ENCODE results near the gene UBA3. TPM values are rescaled to one million over a fixed set of nuclear protein-coding genes. Genes with fewer than 3 reads are reported as not detected.

The UBA3 gene
- total and polyA plus RNA-seq, 2 donors (not counting 3 experiments of a cell fraction or from before 2014, with no cell fraction given): 39.4 to 84.6 TPM

- no peak for FAIRE-seq
- CTCF ChIA-PET: interaction anchor here (0.6 to 5.3 kb wide), 8 partner anchors 9 to 317 kb away, joined by 3 to 56 read pairs (median 4); no protein-coding TSS in a partner anchor
- Histone ChIP-seq H3K9me3 (replicated peaks; ENCODE audit: control insufficient read depth, insufficient read depth, low read length) (no peaks in the 10 kb centered on the region), H3K4me2 (ENCODE audit: insufficient read depth, low read length) (peak within 1 kb of the TSS; percentile 73), H3K27me3 (ENCODE audit: control insufficient read depth in 2 of 2, insufficient read depth in 2 of 2, low read length in 2 of 2) (no peaks in the 10 kb centered on the region), H3K9ac (replicated peaks; ENCODE audit: extremely low read depth, insufficient read depth, low read length) (no peak within 1 kb of the TSS), H4K20me1 (replicated peaks; ENCODE audit: control insufficient read depth, extremely low read depth, insufficient read depth, low read length) (no peaks in the 10 kb centered on the region), H2AFZ (ENCODE audit: low read depth, low read length) (no peak within 1 kb of the TSS), H3K27ac (ENCODE audit: insufficient read depth, low read depth, low read length) (no peak within 1 kb of the TSS), H3K36me3 (ENCODE audit: control insufficient read depth in 2 of 2, extremely low read depth in 1 of 2, insufficient read depth in 2 of 2, low read length in 2 of 2) (no peaks in the 10 kb centered on the region), H3K9me1 (replicated peaks; ENCODE audit: control insufficient read depth, extremely low read depth, insufficient read depth, low read length) (no peaks in the 10 kb centered on the region), H3K4me1 (ENCODE audit: control insufficient read depth, extremely low read depth, insufficient read depth, low read length) (peaks cover 20% of the 10 kb centered on the region), H3K79me2 (ENCODE audit: control insufficient read depth, insufficient read depth, low read length) (no peaks in the 10 kb centered on the region), H3K4me3 (replicated peaks in 1 of 3; ENCODE audit: insufficient read depth in 1 of 3, low read depth in 1 of 3, low read length in 3 of 3) (no peak within 1 kb of the TSS)
- intact Hi-C loops (cut with micrococcal nuclease) (loop anchor here (2.0 kb wide), 1 partner anchor 38 kb away; no protein-coding TSS in a partner anchor), dilution Hi-C loops (cut with MboI; ENCODE audit: extremely low pct_ligation_motif_present, low sequenced_read_pairs) (no loop called here)
- no TSS peak for BruUV-seq (replicated peaks)
- POLR2A ChIA-PET: no interaction called here
- DNase-seq (ENCODE audit: low read depth, low spot score): no peak
- TF ChIP-seq POLR2AphosphoS5 (IDR thresholded peaks at IDR 0.05; ENCODE audit: insufficient read depth, low read depth, low read length) (no peak), GATA2 (IDR thresholded peaks at IDR 0.05; ENCODE audit: insufficient read depth, insufficient read length, low read depth, low read length) (no peak), POLR2A (IDR thresholded peaks at IDR 0.05; ENCODE audit: low read depth, low read length) (no peak), EZH2 (IDR thresholded peaks at IDR 0.05; ENCODE audit: borderline replicate concordance, low read depth, low read length, severe bottlenecking) (no peak), MYC (IDR thresholded peaks at IDR 0.05; ENCODE audit: low read depth, low read length) (no peak), JUN (IDR thresholded peaks at IDR 0.05; ENCODE audit: borderline replicate concordance, insufficient read depth, insufficient read length, low read depth) (no peak), FOS (IDR thresholded peaks at IDR 0.05; ENCODE audit: borderline replicate concordance, insufficient read depth, low read length) (no peak)
- TF ChIP-seq, protein P1, sequence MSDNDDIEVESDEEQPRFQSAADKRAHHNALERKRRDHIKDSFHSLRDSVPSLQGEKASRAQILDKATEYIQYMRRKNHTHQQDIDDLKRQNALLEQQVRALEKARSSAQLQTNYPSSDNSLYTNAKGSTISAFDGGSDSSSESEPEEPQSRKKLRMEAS (IDR thresholded peaks at IDR 0.05; ENCODE audit: insufficient read depth, insufficient read length): no peak
- TF ChIP-seq, protein P2, sequence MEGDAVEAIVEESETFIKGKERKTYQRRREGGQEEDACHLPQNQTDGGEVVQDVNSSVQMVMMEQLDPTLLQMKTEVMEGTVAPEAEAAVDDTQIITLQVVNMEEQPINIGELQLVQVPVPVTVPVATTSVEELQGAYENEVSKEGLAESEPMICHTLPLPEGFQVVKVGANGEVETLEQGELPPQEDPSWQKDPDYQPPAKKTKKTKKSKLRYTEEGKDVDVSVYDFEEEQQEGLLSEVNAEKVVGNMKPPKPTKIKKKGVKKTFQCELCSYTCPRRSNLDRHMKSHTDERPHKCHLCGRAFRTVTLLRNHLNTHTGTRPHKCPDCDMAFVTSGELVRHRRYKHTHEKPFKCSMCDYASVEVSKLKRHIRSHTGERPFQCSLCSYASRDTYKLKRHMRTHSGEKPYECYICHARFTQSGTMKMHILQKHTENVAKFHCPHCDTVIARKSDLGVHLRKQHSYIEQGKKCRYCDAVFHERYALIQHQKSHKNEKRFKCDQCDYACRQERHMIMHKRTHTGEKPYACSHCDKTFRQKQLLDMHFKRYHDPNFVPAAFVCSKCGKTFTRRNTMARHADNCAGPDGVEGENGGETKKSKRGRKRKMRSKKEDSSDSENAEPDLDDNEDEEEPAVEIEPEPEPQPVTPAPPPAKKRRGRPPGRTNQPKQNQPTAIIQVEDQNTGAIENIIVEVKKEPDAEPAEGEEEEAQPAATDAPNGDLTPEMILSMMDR (IDR thresholded peaks at IDR 0.05; ENCODE audit: extremely low read depth in 1 of 2, insufficient read depth in 1 of 2, low read depth in 1 of 2, low read length in 2 of 2): no peak
Measured at GRCh38 chr3:69122403-69122802, 42.2 kb upstream of the UBA3 start, which contains the start of gene LMOD3. TSS of gene LMOD3 (minus strand) at chr3:69122595. CDS start at chr3:69122386, 209 bp downstream.

Measured in endothelial cell of umbilical vein (primary cell).